Heart left ventricle (tissue), 13 donors: ENCODE results near the gene GPRIN3.

Experiments
- POLR2A ChIP-seq, 2 donors: fragments of 450-650 bp; IDR thresholded peaks; one replicate each; pipeline ENCODE4 v1.6.1; 2017; ENCODE audit warnings: antibody characterized with exemption in 2 of 2, mild to moderate bottlenecking in 2 of 2, moderate library complexity in 2 of 2
- TF ChIP-seq, protein P1 (sequence below), 12 donors: fragments of 200-600 bp; sonication (generic) in 4 of 12; IDR thresholded peaks; one replicate each; pipeline versions ENCODE4 v1.5.0 to v1.8.0; 2018 to 2022; ENCODE audit warnings: antibody characterized with exemption in 12 of 12, mild to moderate bottlenecking in 5 of 12
- donor health status: ischemic (EF 13 %, LVEDD 7.1; RV severe dilation, severe dysfunction).
- donor health status: DM: no; HTN: yes; CAD: no.
- donor health status: DM: no; HTN: no; CAD: no.
- donor health status: ischemic (EF 25% LVEDD 6.9; RV normal size, moderate dysfunction).
- donor health status: ischemic (EF 25% LVEDD 5.7; RV mildly dilated, moderate dysfunction).
- donor health status: ischemic (EF 35%, LVEDD 5.7; RV mildly dilated, moderate dysfunction).
- donor health status: nonischemic (EF 11% LVEDD 7.7; RV severe dilation, severe dysfunction).
- donor health status: DM: yes; HTN: yes; CAD: no.
- donor health status: PGD.
- donor health status: ischemic (EF 29% LVEDD 5.4; RV normal size, mild dysfunction).
- donor health status: nonischemic (EF 23%, LVEDD 6.1; RV moderate dilation, normal function).

DNA sequence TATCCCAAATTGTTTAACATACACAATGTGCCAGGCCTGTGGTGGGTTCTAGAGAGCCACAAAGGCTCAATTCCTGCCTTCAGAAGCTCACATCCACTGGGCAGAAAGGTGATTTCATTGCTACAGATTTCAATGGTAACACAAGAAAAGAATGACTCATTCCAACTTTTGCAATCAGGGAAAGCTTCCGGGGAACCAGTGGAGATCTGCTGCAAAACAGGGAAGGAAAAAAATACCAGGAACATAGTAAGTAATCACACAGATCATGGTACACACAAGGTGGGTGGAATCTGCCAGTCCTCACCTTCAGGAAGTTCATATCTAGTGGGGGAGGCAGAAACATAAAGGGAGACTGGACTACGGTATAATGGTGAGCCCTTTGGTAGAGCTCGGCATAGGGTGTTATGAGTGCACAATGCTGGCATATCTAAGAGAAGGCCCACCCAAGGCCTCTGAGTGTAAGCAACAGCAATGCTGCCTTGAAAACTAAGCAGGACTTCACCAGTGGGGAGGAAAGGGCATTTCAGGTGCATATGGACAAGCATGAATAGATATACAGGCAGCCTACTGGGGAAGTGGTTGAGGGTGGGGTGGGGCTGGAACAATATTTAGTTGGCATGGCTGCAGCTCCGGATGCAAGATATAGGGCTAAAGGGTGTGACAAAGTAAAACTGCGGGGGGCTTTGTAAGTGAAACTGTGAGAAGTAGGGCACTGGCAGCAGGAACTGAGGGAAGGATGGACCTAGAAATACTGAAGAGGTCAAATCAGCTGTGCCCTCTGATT is 24.2 kb downstream of the GPRIN3 start:
- TF ChIP-seq, protein P1, sequence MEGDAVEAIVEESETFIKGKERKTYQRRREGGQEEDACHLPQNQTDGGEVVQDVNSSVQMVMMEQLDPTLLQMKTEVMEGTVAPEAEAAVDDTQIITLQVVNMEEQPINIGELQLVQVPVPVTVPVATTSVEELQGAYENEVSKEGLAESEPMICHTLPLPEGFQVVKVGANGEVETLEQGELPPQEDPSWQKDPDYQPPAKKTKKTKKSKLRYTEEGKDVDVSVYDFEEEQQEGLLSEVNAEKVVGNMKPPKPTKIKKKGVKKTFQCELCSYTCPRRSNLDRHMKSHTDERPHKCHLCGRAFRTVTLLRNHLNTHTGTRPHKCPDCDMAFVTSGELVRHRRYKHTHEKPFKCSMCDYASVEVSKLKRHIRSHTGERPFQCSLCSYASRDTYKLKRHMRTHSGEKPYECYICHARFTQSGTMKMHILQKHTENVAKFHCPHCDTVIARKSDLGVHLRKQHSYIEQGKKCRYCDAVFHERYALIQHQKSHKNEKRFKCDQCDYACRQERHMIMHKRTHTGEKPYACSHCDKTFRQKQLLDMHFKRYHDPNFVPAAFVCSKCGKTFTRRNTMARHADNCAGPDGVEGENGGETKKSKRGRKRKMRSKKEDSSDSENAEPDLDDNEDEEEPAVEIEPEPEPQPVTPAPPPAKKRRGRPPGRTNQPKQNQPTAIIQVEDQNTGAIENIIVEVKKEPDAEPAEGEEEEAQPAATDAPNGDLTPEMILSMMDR (IDR thresholded peaks at IDR 0.05): no peak
- no peak for TF ChIP-seq POLR2A (IDR thresholded peaks at IDR 0.05)
